ENCODE measurements around the gene HNF1A.
"Not testable (repeated sequence)": the region's sequence is repeated elsewhere in the genome, so short reads cannot be mapped to it uniquely, and the experiment has no call there.

HNF1A gene

GRCh38 chr12:120978296-120979219, at the start of gene HNF1A:
HNF1A (plus strand) TSS chr12:120978543; CDS start chr12:120978769, 226 bp downstream.
- DNase-seq (ENCODE audit: low spot score): no peak

GRCh38 chr12:120928864-120929652, 49.3 kb upstream of the HNF1A start:
- no peak for DNase-seq (ENCODE audit: low spot score)

DNA sequence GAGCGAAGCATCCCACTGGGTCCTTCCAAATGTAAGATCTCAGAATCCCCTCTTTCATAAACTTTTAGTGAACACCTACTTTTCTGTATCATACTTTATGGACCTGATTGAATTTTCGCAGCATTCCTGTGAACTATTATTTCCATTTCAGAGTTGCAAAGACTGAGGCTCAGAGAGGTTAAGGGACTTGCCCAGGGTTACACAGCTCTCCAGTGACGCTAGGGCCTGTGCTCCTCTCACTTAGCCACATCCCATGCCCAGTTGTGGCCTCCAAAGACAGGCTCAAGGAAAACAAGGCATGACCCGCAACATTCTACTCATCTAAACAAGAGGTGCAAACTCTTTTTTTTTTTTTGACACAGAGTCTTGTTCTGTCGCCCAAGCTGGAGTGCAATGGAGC, 48.3 kb upstream of the HNF1A start:
- no peak for DNase-seq (ENCODE audit: low spot score)

GRCh38 chr12:120932058-120932457, 46.3 kb upstream of the HNF1A start:
- DNase-seq (ENCODE audit: low spot score): no peak

GRCh38 chr12:120932956-120933526, 45.3 kb upstream of the HNF1A start:
- DNase-seq (ENCODE audit: low spot score): no peak

DNA sequence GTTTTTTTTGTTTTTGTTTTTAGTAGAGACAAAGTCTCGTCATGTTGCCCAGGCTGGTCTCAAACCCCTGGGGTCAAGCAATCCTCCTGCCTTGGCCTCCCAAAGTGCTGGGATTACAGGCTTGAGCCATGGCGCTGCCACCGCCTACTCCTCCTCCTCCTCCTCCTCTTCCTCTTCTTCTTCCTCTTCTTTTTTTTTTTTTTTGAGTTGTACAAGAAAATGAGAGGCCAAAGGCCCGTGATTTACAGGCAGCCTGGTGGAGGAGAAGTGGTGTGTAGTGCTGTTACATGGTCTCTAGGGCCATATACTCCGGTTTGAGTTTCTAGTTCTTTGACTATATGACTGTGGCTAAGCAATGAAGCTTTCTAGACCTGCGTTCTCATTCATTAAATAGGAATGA, 44.6 kb upstream of the HNF1A start:
- DNase-seq (ENCODE audit: low spot score): no peak

GRCh38 chr12:120936197-120936596, 42.1 kb upstream of the HNF1A start:
- no peak for DNase-seq (ENCODE audit: low spot score)

GRCh38 chr12:120938496-120938895, 39.8 kb upstream of the HNF1A start:
- no peak for DNase-seq (ENCODE audit: low spot score)

GRCh38 chr12:120939523-120939922, 38.8 kb upstream of the HNF1A start:
- DNase-seq (ENCODE audit: low spot score): no peak

DNA sequence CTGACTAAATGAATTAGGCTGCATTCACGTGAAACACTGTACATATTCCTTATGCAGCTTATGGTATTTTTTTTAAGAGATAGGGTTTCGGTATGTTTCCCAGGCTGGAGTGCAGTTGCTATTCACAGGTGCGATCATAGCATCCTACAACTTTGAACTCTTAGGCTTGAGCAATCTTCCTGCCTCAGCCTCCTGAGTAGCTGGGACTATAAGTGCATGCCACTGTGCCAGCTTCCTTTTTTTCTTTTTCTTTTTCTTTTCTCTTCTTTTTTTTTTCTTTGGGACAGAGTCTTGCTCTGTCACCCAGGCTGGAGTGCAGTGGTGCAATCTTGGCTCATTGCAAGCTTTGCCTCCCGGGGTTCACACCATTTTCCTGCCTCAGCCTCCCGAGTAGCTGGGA, 38.3 kb upstream of the HNF1A start:
- no peak for DNase-seq (ENCODE audit: low spot score)

DNA sequence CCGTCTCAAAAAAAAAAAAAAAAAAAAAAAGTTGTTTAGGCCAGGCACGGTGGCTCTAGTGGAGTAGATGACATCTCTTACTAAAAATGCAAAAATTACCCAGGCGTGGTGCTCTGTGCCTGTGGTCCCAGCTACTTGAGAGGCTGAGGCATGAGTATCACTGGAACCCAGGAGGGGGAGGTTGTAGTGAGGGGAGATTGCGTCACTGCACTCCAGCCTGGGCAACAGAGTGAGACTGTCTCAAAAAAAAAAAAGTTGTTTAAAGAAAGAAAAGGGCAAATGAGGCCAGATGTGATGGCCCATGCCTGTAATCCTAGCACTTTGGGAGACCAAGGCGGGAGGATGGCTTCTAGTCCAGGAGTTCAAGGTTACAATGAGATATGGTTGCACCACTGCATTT, 37.5 kb upstream of the HNF1A start:
- DNase-seq (ENCODE audit: low spot score): no peak

DNA sequence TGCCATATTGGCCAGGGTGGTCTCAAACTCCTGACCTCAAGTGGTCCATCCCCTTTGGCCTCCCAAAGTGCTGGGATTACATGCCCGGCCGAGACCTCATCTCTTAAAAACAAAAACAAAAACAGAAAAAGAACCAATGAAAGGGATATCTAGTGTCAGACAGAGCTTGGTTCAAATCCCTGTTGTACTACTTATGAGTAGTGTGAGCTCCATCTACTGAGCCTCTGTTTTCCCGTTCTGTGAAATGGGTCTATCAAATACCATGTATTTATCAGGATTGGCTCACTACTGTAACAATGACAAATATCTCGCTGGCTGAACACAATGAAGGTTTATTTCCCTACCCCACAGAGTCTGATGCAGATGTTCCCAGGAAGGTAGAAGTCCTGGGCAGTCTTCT, 36.9 kb upstream of the HNF1A start:
- no peak for DNase-seq (ENCODE audit: low spot score)

DNA sequence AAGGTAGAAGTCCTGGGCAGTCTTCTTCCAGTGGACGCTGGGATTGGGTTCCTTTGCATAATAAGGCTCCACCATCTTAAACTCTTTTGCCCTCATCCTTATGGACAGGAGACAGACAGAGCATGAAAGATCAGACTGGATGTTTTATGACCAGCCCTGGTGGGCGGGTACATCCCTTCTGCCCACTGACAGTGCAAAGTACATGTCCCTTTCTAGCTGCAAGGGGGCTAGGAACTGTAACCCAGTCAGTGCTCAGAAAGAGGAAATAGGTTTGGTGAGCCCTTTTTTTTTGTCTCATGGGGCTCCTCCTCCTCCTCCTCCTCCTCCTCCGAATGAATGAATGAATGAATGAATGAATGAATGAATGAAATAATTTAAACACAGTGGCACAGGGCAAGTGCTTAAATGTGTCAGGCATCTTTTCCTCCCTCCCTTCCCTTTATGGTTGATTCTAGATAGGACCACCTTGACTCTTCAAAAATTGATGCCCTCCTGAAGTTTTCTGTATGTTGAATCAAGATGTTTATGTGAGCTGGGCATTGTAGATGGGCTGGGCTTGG, 36.4 kb upstream of the HNF1A start:
- DNase-seq (ENCODE audit: low spot score): no peak

GRCh38 chr12:120943482-120943881, 34.9 kb upstream of the HNF1A start:
- no peak for DNase-seq (ENCODE audit: low spot score)

DNA sequence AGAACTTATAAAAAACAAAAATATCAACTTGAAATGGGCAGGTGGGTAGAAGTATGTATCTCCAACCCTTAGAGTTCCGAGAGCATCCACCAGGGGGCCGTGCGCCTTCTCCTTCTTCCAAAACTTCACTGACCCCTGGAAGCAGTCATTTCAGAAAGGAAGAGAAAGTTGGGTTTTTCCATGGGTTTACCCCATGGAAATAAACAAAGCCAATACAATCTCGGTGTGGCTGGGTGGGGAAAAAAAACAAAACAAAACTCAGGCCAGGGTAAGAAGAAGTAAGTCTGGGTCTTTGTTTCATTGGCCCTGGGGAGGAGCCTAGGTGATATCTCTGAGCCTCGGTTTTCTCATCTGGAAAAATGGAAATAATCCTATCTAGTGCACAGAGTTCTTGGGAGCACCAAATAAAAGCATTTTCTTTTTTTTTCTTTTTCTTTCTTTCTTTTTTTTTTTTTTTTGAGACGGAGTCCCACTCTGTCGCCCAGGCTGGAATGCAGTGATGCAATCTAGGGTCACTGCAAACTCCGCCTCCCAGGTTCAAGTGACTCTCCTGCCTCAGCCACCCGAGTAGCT, 33.6 kb upstream of the HNF1A start:
- peak; percentile 42 for DNase-seq (ENCODE audit: low spot score)

DNA sequence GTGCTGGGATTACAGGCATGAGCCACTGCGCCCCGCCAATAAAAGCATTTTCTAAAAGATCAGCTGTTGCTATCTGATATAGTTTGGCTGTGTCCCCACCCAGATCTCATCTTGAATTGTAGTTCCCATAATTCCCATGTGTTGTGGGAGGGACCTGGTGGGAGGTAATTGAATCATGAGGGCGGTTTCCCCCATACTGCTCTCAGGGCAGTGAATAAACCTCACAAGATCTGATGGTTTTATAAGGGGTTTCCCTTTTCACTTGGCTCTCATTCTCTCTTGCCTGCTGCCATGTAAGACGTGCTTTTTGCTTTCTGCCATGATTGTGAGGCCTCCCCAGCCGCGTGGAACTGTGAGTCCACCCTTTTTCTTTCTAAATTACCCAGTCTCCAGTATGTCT, 32.8 kb upstream of the HNF1A start:
- not testable (repeated sequence) for DNase-seq (ENCODE audit: low spot score)

DNA sequence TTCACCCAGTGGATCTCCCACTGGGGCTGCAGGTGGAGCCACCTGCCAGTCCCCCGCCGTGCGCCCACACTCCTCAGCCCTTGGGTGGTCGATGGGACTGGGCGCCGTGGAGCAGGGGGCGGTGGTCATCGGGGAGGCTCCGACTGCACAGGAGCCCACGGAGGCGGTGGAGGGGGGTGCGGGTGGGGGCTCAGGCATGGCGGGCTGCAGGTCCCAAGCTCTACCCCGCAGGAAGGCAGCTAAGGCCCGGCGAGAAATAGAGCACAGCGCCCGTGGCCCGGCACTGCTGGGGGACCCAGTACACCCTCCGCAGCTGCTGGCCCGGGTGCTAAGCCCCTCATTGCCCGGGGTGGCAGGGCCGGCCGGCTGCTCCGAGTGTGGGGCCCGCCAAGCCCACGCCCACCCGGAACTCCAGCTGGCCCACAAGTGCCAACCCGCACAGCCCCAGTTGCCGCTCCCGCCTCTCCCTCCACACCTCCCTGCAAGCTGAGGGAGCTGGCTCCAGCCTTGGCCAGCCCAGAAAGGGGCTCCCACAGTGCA, 28.0 kb upstream of the HNF1A start:
- not testable (repeated sequence) for DNase-seq (ENCODE audit: low spot score)

- no peak for DNase-seq (ENCODE audit: low spot score)
These were observed 27.5 kb upstream of the HNF1A start for GRCh38 chr12:120950807-120951206.

- no peak for DNase-seq (ENCODE audit: low spot score)
These were observed 23.1 kb upstream of the HNF1A start for GRCh38 chr12:120955232-120955631.

DNA sequence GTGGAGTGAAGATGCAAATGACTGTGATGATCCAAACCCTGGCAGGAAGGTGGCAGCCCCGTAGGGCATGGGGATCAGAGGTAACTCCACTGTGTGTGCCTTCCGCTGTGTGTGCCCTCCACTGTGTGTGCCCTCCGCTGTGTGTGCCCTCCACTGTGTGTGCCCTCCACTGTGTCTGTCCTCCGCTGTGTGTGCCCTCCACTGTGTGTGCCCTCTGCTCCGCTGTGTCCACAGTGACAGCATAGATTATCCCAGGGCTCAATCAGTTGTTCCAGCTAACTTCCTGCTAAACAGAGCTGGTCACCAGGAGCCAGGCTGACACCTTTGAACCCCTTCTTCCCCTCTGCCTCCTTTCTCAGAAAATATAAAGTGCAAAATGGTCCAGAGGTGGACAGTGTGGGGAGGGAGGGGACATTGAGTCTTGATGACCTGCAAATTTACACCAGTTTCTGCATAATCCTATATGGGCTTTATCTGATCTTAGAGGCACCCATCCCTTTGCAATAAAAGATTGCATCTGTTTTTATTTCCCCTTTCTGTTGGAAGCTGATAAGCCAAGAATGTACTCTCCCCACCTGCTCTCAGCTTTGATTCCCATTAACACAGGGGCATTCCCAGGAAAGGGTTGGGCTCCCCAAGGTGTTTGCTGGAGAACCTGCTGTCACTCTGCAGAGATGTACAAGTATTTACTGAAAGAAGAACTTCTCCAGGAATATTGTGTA, 21.6 kb upstream of the HNF1A start:
- DNase-seq (ENCODE audit: low spot score): no peak
